Prostate gland (tissue), 2 donors: Measurements from ENCODE around the gene ARHGEF12. TPM values are rescaled to one million over a fixed set of nuclear protein-coding genes. Genes with fewer than 3 reads are reported as not detected.
A peak's percentile ranks its signal among the peaks of the same experiment; 100 is the strongest.

Experiments used
- DNase-seq: peaks from one replicate; pipeline ENCODE4 v3.0.0-alpha.2; 2019; ENCODE audit warnings: low spot score
- H3K27ac ChIP-seq, 2 donors: fragments of 200-600 bp; sonication (generic); 2 replicates each; pipeline ENCODE4 v1.5.1; 2017 to 2019
- H3K27me3 ChIP-seq: fragments of 200-600 bp; sonication (generic); replicated peaks from 2 replicates; pipeline ENCODE4 v1.5.1; 2019; ENCODE audit not compliant: insufficient read depth
- H3K36me3 ChIP-seq, 2 donors: fragments of 200-600 bp; sonication (generic); 1 replicate in 1 of 2; 2 replicates in 1 of 2; pipeline versions ENCODE4 v1.5.1 to v1.8.1; 2017 to 2019
- H3K4me1 ChIP-seq: fragments of 200-600 bp; sonication (generic); replicated peaks from 2 replicates; pipeline ENCODE4 v1.5.1; 2019
- H3K4me3 ChIP-seq, 2 donors: fragments of 200-600 bp; sonication (generic); 2 replicates each; pipeline ENCODE4 v1.5.1; 2017 to 2019
- H3K9me3 ChIP-seq: fragments of 200-600 bp; sonication (generic); 2 replicates; pipeline ENCODE4 v1.5.1; 2017
- CTCF ChIP-seq, 4 experiments: fragments of 200-600 bp in 2 of 4; fragments of 450-650 bp in 2 of 4; sonication (generic) in 2 of 4; IDR thresholded peaks; 1 replicate in 3 of 4; 2 replicates in 1 of 4; pipeline ENCODE4 v1.5.1; 2016 to 2019; ENCODE audit warnings: antibody characterized with exemption in 4 of 4, mild to moderate bottlenecking in 2 of 4, moderate library complexity in 2 of 4
- POLR2A ChIP-seq: fragments of 450-650 bp; IDR thresholded peaks from one replicate; pipeline ENCODE4 v1.6.1; 2016; ENCODE audit warnings: antibody characterized with exemption, mild to moderate bottlenecking
- POLR2AphosphoS5 ChIP-seq: sonication (generic); formaldehyde crosslinking; IDR thresholded peaks from one replicate; pipeline ENCODE4 v1.6.1; 2017; ENCODE audit warnings: antibody characterized with exemption
- WGBS: methylation state at CpG from one replicate; pipeline ENCODE4 v1.1.5; 2018; 5-methylcytosine and 5-hydroxymethylcytosine counted together
- intact Hi-C: fragments of 100-400 bp; cut with DNase I; formaldehyde crosslinking; loops from one replicate; pipeline ENCODE4 v1.14.2; 2022
- total RNA-seq, 2 donors: library from RNA; depleted of rRNA; stranded (reverse); fragments of >200 nt; gene quantifications; one replicate each; pipeline ENCODE4 v1.1.0, GENCODE V29; 2016

Gene ARHGEF12
- total RNA-seq, 2 donors from 2014 or later: 86.2 to 96.5 TPM

DNA sequence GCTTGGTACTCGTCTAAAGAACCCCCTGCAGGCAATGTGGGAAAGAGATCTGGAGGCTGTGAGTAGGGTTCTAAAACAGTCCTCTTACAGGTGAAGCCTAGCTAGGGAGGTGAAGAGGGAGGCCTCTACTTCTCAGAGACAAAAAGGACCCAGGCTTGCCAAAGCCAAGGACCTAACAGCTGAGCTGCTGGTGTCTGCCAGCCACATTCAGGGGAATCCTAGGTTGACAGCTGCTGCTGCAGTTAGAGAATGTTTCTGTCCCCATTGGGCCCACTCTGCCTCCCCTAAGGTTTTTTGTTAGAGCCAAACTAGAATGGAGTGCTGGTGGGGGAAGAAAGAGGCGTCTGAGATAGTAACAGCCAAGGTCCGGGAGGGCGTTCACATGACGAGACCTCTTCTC, 37.8 kb upstream of the ARHGEF12 start:
- Histone ChIP-seq H3K4me1 (peaks cover 15% of the 10 kb centered on the region), H3K9me3 (no peaks in the 10 kb centered on the region), H3K27ac (no peak overlapping the region), H3K27me3 (no peaks in the 10 kb centered on the region), H3K36me3 (no peaks in the 10 kb centered on the region), H3K4me3 (no peak overlapping the region)
- DNase-seq: no peak
- intact Hi-C loops: loop anchor here (5.0 kb wide), 1 partner anchor 61 kb away; no protein-coding TSS in a partner anchor
- 92% methylated on average over 5 of the region's 5 CpGs for WGBS
- TF ChIP-seq POLR2AphosphoS5 (no peak), POLR2A (no peak), CTCF (IDR thresholded peaks at IDR 0.05) (no peak)

- TF ChIP-seq CTCF (IDR thresholded peaks at IDR 0.05) (peak in 1 of 4 experiments; percentile 22), POLR2A (peak; percentile 44), POLR2AphosphoS5 (peak; percentile 98)
- Histone ChIP-seq H3K9me3 (no peaks in the 10 kb centered on the region), H3K4me1 (peaks cover 15% of the 10 kb centered on the region), H3K4me3 (no peak overlapping the region), H3K27me3 (no peaks in the 10 kb centered on the region), H3K36me3 (no peaks in the 10 kb centered on the region), H3K27ac (peak overlapping the region; percentile 88 to 89)
- WGBS: 43% methylated on average over 6 of the region's 6 CpGs
- DNase-seq: peak; percentile 96
- intact Hi-C loops: loop anchor here (5.0 to 10.0 kb wide), 2 partner anchors 130 to 637 kb away; no protein-coding TSS in a partner anchor
Observed at GRCh38 chr11:120302001-120302805, 34.0 kb upstream of the ARHGEF12 start.

- Histone ChIP-seq H3K36me3 (no peaks in the 10 kb centered on the region), H3K27ac (peak overlapping the region; percentile 88 to 89), H3K4me1 (peaks cover 15% of the 10 kb centered on the region), H3K9me3 (no peaks in the 10 kb centered on the region), H3K27me3 (no peaks in the 10 kb centered on the region), H3K4me3 (no peak overlapping the region)
- intact Hi-C loops: loop anchor here (5.0 to 10.0 kb wide), 2 partner anchors 131 to 638 kb away; no protein-coding TSS in a partner anchor
- TF ChIP-seq CTCF (IDR thresholded peaks at IDR 0.05) (peak; percentile 39 to 77 (median 72)), POLR2AphosphoS5 (no peak)
- DNase-seq: peak; percentile 60
- WGBS: 40% methylated on average over 3 of the region's 3 CpGs
Observed at GRCh38 chr11:120303004-120303637, 33.1 kb upstream of the ARHGEF12 start.

DNA sequence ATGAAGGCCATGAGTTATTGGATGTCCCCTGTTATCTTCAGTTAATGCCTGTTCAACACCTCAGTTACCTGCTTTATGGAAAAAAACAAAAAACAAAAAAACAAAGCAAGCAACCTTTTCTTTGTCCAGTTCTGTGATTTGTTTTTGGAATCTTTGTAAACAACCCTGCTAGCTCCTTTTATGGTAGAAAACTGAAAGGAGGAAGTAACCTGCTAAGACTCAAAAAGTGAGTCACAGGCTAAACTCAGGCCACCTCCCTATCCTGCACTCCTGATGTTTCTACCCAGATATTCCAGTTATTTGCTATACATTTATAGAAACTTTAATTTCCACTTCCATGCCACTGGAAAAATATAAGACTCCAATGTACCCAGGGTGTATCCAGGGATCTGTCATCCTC, 31.7 kb upstream of the ARHGEF12 start:
- peaks cover 15% of the 10 kb centered on the region for H3K4me1 ChIP-seq
- DNase-seq: no peak
- H3K4me3 ChIP-seq: no peak overlapping the region
- no peaks in the 10 kb centered on the region for H3K27me3 ChIP-seq
- intact Hi-C loops: loop anchor here (5.0 to 10.0 kb wide), 2 partner anchors 132 to 640 kb away; no protein-coding TSS in a partner anchor
- H3K36me3 ChIP-seq: no peaks in the 10 kb centered on the region
- H3K27ac ChIP-seq: peak overlapping the region; percentile 88 to 89
- H3K9me3 ChIP-seq: no peaks in the 10 kb centered on the region
- TF ChIP-seq POLR2AphosphoS5 (peak; percentile 69), POLR2A (no peak), CTCF (IDR thresholded peaks at IDR 0.05) (no peak)
